ENCODE results near the gene WBP2. TPM values are rescaled to one million over a fixed set of nuclear protein-coding genes. Genes with fewer than 3 reads are reported as not detected.
A peak's percentile ranks its signal among the peaks of the same experiment; 100 is the strongest.

WBP2 gene
- total and polyA plus RNA-seq, 2 experiments from 2014 or later: 61.3 to 160 TPM

GRCh38 chr17:75829747-75830146, 25.4 kb downstream of the WBP2 start:
- Histone ChIP-seq H3K9me3 (ENCODE audit: low read depth) (no peaks in the 10 kb centered on the region), H3K27ac (no peak overlapping the region), H3K27me3 (no peaks in the 10 kb centered on the region), H3K4me1 (ENCODE audit: low read depth) (peaks cover 25% of the 10 kb centered on the region), H3K36me3 (no peaks in the 10 kb centered on the region), H3K4me3 (no peak overlapping the region)
- no peak for TF ChIP-seq CTCF (IDR thresholded peaks at IDR 0.05; ENCODE audit: low read depth, low read length)
- no peak for DNase-seq (ENCODE audit: low read depth in 1 of 2, low spot score in 1 of 2)

- H3K4me1 ChIP-seq (ENCODE audit: low read depth): peaks cover 25% of the 10 kb centered on the region
Observed at GRCh38 chr17:75828741-75829140, 26.4 kb downstream of the WBP2 start.

GRCh38 chr17:75828076-75828400, 27.1 kb downstream of the WBP2 start:
- TF ChIP-seq CTCF (IDR thresholded peaks at IDR 0.05; ENCODE audit: low read depth, low read length): no peak
- DNase-seq (ENCODE audit: low read depth in 1 of 2, low spot score in 1 of 2): no peak
- no peaks in the 10 kb centered on the region for H3K27me3 ChIP-seq
- no peak overlapping the region for H3K27ac ChIP-seq
- peaks cover 18% of the 10 kb centered on the region for H3K4me1 ChIP-seq (ENCODE audit: low read depth)
- H3K9me3 ChIP-seq (ENCODE audit: low read depth): no peaks in the 10 kb centered on the region
- H3K36me3 ChIP-seq: peaks cover 3% of the 10 kb centered on the region
- H3K4me3 ChIP-seq: no peak overlapping the region

More at GRCh38 chr17:75828741-75829140, 26.4 kb downstream of the WBP2 start:
- TF ChIP-seq CTCF (IDR thresholded peaks at IDR 0.05; ENCODE audit: low read depth, low read length): no peak
- no peaks in the 10 kb centered on the region for H3K27me3 ChIP-seq
- H3K9me3 ChIP-seq (ENCODE audit: low read depth): no peaks in the 10 kb centered on the region
- no peak for DNase-seq (ENCODE audit: low read depth in 1 of 2, low spot score in 1 of 2)
- H3K4me3 ChIP-seq: no peak overlapping the region
- H3K27ac ChIP-seq: no peak overlapping the region
- H3K36me3 ChIP-seq: no peaks in the 10 kb centered on the region

- no peak overlapping the region for H3K4me3 ChIP-seq
- H3K27ac ChIP-seq: peak overlapping the region; percentile 78
Observed at GRCh38 chr17:75827308-75828075, 27.6 kb downstream of the WBP2 start.

GRCh38 chr17:75826561-75827307, 28.4 kb downstream of the WBP2 start:
- no peak for DNase-seq (ENCODE audit: low read depth in 1 of 2, low spot score in 1 of 2)
- no peaks in the 10 kb centered on the region for H3K9me3 ChIP-seq (ENCODE audit: low read depth)
- H3K4me3 ChIP-seq: no peak overlapping the region
- TF ChIP-seq CTCF (IDR thresholded peaks at IDR 0.05; ENCODE audit: low read depth, low read length): no peak
- H3K36me3 ChIP-seq: peaks cover 6% of the 10 kb centered on the region
- peaks cover 6% of the 10 kb centered on the region for H3K4me1 ChIP-seq (ENCODE audit: low read depth)
- no peaks in the 10 kb centered on the region for H3K27me3 ChIP-seq
- H3K27ac ChIP-seq: peak overlapping the region; percentile 78

More at GRCh38 chr17:75827308-75828075, 27.6 kb downstream of the WBP2 start:
- Histone ChIP-seq H3K36me3 (peaks cover 6% of the 10 kb centered on the region), H3K4me1 (ENCODE audit: low read depth) (peaks cover 13% of the 10 kb centered on the region), H3K27me3 (no peaks in the 10 kb centered on the region), H3K9me3 (ENCODE audit: low read depth) (no peaks in the 10 kb centered on the region)
- DNase-seq (ENCODE audit: low read depth in 1 of 2, low spot score in 1 of 2): peak; percentile 69 to 81
- peak; percentile 82 for TF ChIP-seq CTCF (IDR thresholded peaks at IDR 0.05; ENCODE audit: low read depth, low read length)
